Measurements from ENCODE around the gene GRM8.

The GRM8 gene

DNA sequence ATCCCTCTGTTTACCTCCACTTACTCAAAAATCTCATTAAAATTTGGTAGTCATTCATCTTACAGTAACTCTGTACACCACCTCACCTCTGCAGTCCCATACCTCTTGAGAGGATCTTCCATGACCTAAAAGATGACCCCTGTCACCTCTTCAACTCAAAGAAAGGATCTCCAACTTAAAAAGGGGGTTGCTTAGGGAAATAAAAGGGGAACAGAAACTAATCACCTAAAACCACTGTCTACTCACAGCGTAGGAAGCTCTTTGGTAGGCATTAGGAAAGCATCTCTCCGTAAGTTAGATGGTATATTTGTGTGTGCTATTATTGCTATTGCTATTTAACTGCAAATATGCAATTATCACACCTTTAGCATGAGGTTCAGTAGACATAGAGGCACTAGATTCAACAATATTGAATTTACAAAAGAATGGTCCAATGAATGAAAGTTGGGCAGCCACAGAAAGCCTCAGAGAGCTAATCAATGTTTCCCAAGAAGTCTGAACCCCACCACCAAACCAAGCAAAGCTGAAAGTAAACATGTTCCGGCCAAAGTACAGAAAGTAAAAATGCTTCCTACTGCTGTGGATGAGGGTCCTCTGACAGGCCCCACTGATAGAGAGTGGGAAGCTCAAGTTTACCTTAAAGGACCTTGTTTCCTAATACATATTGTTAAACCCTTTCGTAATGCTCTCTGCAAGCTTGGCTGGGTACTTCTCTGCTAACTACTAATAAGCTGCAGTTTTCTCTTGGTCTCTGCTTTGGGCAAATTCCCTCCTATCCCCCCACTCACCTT lies 105.8 kb downstream of the GRM8 start:
- TF ChIP-seq SNAI2 (CRISPR knock-in tag; IDR thresholded peaks at IDR 0.05) (no peak), ZNF565 (CRISPR knock-in tag; conservative IDR thresholded peaks at IDR 0.05; ENCODE audit: low read depth) (no peak), OSR1 (CRISPR knock-in tag; IDR thresholded peaks at IDR 0.05) (no peak), TCF4 (CRISPR knock-in tag; IDR thresholded peaks at IDR 0.05; ENCODE audit: borderline replicate concordance) (no peak), ZNF70 (CRISPR knock-in tag; IDR thresholded peaks at IDR 0.05) (no peak), ZFP3 (CRISPR knock-in tag; IDR thresholded peaks at IDR 0.05) (no peak), PPARA (CRISPR knock-in tag; IDR thresholded peaks at IDR 0.05; ENCODE audit: borderline replicate concordance) (no peak), ZC3H10 (CRISPR knock-in tag; IDR thresholded peaks at IDR 0.05) (no peak), ZNF8 (CRISPR knock-in tag; IDR thresholded peaks at IDR 0.05) (no peak), ZFP30 (CRISPR knock-in tag; IDR thresholded peaks at IDR 0.05) (no peak), CSDC2 (CRISPR knock-in tag; IDR thresholded peaks at IDR 0.05) (no peak)
- TF ChIP-seq, protein P1, sequence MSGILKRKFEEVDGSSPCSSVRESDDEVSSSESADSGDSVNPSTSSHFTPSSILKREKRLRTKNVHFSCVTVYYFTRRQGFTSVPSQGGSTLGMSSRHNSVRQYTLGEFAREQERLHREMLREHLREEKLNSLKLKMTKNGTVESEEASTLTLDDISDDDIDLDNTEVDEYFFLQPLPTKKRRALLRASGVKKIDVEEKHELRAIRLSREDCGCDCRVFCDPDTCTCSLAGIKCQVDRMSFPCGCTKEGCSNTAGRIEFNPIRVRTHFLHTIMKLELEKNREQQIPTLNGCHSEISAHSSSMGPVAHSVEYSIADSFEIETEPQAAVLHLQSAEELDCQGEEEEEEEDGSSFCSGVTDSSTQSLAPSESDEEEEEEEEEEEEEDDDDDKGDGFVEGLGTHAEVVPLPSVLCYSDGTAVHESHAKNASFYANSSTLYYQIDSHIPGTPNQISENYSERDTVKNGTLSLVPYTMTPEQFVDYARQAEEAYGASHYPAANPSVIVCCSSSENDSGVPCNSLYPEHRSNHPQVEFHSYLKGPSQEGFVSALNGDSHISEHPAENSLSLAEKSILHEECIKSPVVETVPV (CRISPR knock-in tag; IDR thresholded peaks at IDR 0.05): no peak
- TF ChIP-seq, protein P2, sequence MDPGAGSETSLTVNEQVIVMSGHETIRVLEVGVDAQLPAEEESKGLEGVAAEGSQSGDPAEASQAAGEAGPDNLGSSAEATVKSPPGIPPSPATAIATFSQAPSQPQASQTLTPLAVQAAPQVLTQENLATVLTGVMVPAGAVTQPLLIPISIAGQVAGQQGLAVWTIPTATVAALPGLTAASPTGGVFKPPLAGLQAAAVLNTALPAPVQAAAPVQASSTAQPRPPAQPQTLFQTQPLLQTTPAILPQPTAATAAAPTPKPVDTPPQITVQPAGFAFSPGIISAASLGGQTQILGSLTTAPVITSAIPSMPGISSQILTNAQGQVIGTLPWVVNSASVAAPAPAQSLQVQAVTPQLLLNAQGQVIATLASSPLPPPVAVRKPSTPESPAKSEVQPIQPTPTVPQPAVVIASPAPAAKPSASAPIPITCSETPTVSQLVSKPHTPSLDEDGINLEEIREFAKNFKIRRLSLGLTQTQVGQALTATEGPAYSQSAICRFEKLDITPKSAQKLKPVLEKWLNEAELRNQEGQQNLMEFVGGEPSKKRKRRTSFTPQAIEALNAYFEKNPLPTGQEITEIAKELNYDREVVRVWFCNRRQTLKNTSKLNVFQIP (CRISPR knock-in tag; IDR thresholded peaks at IDR 0.05; ENCODE audit: borderline replicate concordance, low read depth): no peak
- no peak for ATAC-seq

DNA sequence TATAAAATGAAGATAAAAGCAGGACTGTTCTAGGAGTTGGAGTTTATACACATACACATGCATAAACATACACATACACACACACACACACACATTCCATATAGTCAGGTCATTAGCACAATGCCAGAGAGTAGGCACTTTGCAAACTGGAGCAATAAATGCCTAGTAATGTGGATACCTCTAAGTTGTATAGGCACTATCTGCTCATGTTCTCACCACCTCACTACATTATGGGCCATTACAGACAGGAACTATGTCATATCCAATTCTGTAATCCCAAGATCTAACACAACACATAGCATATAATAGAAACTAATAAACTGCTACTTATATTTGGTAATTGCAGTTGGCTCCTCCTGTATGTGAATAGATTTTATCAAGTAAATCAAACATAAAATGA lies 115.6 kb downstream of the GRM8 start:
- no peak for TF ChIP-seq SNAI2 (CRISPR knock-in tag; IDR thresholded peaks at IDR 0.05)
- TF ChIP-seq RARB (CRISPR knock-in tag; IDR thresholded peaks at IDR 0.05): no peak
- no peak for TF ChIP-seq ARNTL (CRISPR knock-in tag; IDR thresholded peaks at IDR 0.05; ENCODE audit: borderline replicate concordance, low read depth)
- TF ChIP-seq, protein P3, sequence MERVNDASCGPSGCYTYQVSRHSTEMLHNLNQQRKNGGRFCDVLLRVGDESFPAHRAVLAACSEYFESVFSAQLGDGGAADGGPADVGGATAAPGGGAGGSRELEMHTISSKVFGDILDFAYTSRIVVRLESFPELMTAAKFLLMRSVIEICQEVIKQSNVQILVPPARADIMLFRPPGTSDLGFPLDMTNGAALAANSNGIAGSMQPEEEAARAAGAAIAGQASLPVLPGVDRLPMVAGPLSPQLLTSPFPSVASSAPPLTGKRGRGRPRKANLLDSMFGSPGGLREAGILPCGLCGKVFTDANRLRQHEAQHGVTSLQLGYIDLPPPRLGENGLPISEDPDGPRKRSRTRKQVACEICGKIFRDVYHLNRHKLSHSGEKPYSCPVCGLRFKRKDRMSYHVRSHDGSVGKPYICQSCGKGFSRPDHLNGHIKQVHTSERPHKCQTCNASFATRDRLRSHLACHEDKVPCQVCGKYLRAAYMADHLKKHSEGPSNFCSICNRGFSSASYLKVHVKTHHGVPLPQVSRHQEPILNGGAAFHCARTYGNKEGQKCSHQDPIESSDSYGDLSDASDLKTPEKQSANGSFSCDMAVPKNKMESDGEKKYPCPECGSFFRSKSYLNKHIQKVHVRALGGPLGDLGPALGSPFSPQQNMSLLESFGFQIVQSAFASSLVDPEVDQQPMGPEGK (CRISPR knock-in tag; IDR thresholded peaks at IDR 0.05; ENCODE audit: borderline replicate concordance): no peak
- TF ChIP-seq ZC3H10 (CRISPR knock-in tag; IDR thresholded peaks at IDR 0.05): no peak
- peak; percentile 75; the same call in 1 of the 2 replicates for TF ChIP-seq TCF4 (CRISPR knock-in tag; IDR thresholded peaks at IDR 0.05; ENCODE audit: borderline replicate concordance)
- no peak for TF ChIP-seq GLIS3 (CRISPR knock-in tag; IDR thresholded peaks at IDR 0.05)
- no peak; the same call in 2 of the 3 replicates for ATAC-seq

DNA sequence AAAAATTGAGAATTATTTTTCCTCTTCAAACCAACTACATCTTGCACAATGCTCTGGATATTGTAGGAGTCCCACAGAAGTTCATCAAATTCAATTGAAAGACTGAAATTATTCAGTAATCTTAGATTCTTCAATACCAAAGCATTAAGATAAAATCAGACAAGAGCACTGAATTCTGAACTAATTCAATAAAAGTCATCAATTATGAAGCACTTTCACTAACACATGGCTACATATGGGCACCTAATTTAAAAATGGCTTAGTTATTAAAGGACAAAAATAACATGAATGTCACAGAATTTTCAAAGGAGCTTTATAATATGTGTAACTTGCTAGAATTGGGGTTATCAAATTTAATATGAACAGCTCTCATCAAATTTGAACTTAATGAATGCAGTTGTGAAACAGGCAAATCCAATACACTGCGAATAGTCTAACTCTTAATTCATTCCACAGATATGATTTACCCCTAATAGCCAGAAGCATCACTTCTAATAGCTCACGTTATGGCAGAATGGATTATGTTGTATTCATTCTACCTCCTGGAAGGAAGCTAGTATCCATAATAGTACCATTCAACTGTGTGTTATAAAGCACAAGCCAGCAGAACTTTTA lies 116.8 kb downstream of the GRM8 start:
- ATAC-seq: no peak
- TF ChIP-seq ISL1 (CRISPR knock-in tag; IDR thresholded peaks at IDR 0.05) (peak; percentile 94), TOX (CRISPR knock-in tag; IDR thresholded peaks at IDR 0.05; ENCODE audit: borderline replicate concordance) (no peak), SNAI2 (CRISPR knock-in tag; IDR thresholded peaks at IDR 0.05) (0 out of 2 replicates have a peak, but pooled peaks have one; percentile 39), ZNF8 (CRISPR knock-in tag; IDR thresholded peaks at IDR 0.05) (peak; percentile 57), OSR1 (CRISPR knock-in tag; IDR thresholded peaks at IDR 0.05) (no peak), BACH2 (CRISPR knock-in tag; IDR thresholded peaks at IDR 0.05; ENCODE audit: borderline replicate concordance) (0 out of 2 replicates have a peak, but pooled peaks have one; percentile 16), GLIS3 (CRISPR knock-in tag; IDR thresholded peaks at IDR 0.05) (peak; percentile 49), PPARA (CRISPR knock-in tag; IDR thresholded peaks at IDR 0.05; ENCODE audit: borderline replicate concordance) (no peak), RARB (CRISPR knock-in tag; IDR thresholded peaks at IDR 0.05) (no peak), ARNTL (CRISPR knock-in tag; IDR thresholded peaks at IDR 0.05; ENCODE audit: borderline replicate concordance, low read depth) (peak; percentile 36; the same call in 1 of the 2 replicates), ZNF565 (CRISPR knock-in tag; conservative IDR thresholded peaks at IDR 0.05; ENCODE audit: low read depth) (no peak), ZFP3 (CRISPR knock-in tag; IDR thresholded peaks at IDR 0.05) (peak; percentile 84), ZNF70 (CRISPR knock-in tag; IDR thresholded peaks at IDR 0.05) (peak; percentile 67), ESRRG (CRISPR knock-in tag; IDR thresholded peaks at IDR 0.05) (peak; percentile 91)
- TF ChIP-seq, protein P1 (CRISPR knock-in tag; IDR thresholded peaks at IDR 0.05): peak; percentile 98
- TF ChIP-seq, protein P4, sequence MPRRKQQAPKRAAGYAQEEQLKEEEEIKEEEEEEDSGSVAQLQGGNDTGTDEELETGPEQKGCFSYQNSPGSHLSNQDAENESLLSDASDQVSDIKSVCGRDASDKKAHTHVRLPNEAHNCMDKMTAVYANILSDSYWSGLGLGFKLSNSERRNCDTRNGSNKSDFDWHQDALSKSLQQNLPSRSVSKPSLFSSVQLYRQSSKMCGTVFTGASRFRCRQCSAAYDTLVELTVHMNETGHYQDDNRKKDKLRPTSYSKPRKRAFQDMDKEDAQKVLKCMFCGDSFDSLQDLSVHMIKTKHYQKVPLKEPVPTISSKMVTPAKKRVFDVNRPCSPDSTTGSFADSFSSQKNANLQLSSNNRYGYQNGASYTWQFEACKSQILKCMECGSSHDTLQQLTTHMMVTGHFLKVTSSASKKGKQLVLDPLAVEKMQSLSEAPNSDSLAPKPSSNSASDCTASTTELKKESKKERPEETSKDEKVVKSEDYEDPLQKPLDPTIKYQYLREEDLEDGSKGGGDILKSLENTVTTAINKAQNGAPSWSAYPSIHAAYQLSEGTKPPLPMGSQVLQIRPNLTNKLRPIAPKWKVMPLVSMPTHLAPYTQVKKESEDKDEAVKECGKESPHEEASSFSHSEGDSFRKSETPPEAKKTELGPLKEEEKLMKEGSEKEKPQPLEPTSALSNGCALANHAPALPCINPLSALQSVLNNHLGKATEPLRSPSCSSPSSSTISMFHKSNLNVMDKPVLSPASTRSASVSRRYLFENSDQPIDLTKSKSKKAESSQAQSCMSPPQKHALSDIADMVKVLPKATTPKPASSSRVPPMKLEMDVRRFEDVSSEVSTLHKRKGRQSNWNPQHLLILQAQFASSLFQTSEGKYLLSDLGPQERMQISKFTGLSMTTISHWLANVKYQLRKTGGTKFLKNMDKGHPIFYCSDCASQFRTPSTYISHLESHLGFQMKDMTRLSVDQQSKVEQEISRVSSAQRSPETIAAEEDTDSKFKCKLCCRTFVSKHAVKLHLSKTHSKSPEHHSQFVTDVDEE (CRISPR knock-in tag; IDR thresholded peaks at IDR 0.05): peak; percentile 96
- TF ChIP-seq, protein P2 (CRISPR knock-in tag; IDR thresholded peaks at IDR 0.05; ENCODE audit: borderline replicate concordance, low read depth): no peak
